HG03025 (cell line): ENCODE results near the gene AGR3.

ENCODE experiments used
- ATAC-seq: cut with Tn5 transposase; IDR thresholded peaks from one replicate; pipeline ENCODE4 v1.9.1; 2021; ENCODE audit warnings: mild to moderate bottlenecking, moderate library complexity; ENCODE audit not compliant: unreplicated experiment, low FRiP score

The AGR3 gene

DNA sequence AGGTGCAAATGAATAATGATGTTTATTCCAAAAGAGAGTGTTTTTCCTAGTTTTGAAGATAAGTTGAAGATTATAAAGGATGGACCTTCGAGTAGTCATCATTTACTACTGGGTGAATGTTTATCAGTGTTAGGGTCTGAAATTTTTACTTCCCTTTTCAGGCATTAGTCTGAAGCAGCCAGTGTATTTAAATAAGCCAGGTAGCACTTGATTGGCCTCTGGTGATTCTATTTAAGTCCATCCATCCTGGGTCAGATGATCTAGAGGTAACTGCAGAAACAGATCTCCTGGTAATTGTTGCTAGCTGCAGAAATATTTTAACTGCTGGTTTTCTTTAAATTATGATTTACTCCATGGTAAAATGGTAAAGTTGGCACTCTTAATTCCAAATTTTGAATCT is 42.9 kb downstream of the AGR3 start:
- no peak for ATAC-seq

DNA sequence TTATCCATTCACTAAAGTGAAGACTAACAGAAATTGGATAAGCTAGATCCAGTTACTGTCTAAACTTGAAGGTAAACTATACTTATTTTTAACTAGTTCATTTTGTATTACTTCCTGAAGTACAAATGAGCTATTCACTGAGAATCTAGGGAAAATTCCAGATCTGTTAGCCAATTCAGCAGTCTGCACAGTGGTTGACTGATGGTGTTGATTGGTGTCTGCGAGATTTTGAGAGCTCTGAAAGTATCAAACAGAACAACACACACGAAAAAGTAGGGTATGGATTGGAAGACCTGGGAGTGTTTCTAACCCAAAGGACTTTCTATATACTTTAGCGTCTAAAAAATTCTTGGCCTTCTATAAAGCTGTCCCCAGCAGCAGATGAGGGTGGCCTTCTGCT is 43.4 kb downstream of the AGR3 start:
- no peak for ATAC-seq

DNA sequence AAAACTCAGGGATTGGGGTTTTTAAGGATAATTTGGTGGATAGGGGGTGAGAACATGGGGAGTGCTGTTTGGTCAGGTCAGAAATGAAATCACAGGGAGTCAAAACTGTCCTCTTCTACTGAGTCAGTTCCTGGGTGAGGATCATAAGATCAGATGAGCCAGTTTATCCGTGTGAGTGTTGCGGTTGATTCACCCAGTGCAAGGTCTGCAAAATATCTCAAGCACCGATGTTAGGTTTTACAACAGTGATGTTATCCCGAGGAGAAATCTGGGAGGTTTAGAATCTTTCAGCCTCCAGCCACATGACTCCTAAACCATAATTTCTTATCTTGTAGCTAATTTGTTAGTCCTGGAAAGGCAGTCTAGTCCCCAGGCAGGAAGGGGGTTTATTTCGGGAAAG is 45.3 kb downstream of the AGR3 start:
- ATAC-seq: no peak

DNA sequence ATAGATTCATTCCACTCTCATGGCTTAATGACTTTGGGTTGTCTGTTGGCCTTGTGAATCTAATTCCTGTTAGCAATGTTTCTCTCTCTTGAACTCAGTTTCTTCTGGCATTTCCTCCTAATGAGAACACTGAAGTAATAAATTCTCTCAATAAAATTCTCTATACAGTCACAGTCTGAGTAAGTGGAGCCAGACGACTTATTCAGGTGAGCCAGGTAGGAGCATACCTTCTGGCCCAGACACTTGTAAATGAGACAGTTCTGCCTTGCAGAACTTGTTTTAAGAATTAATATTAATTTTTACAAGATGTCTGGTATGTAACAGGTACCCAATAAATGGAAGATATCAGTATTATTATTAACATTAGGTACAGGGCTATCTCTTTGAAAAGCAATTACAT is 48.4 kb downstream of the AGR3 start:
- no peak for ATAC-seq

DNA sequence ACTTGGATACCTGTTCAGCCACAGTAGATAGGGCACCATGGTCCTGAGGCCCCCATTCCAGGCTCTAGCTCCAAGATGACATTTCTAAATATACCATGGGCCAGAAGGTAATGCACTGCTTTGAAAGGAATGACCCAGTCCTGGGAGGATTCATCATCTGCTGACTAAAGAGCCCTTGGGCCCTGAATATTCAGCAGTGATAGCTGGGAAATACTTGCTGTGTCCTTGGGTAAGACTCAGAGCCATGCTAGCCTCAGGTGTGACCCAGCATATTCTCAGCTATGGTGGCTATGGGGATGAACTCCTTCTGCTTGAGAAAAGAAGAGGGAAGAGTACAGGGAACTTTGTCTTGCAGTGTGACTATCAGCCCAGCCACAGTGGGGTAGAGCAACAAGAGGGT is 55.7 kb downstream of the AGR3 start:
- ATAC-seq: no peak

DNA sequence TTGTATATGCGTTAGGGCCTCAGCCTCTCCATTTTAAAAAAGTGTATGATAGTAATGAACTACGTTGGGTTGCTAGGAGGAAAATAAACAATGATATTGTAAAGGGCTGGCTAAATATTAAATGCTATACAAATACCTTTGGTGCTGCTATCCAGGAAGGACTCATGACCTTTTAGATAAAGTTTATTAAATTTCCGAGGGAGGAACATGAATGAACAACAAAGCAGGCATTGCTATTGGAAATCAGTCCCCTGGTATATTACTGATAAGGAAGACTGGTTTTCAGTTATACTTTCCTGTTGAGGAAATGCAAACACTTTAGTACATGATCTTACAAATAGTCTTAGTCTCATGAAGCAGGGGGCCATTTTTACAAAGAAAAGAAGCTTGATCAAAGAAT is 59.8 kb downstream of the AGR3 start:
- ATAC-seq: no peak

DNA sequence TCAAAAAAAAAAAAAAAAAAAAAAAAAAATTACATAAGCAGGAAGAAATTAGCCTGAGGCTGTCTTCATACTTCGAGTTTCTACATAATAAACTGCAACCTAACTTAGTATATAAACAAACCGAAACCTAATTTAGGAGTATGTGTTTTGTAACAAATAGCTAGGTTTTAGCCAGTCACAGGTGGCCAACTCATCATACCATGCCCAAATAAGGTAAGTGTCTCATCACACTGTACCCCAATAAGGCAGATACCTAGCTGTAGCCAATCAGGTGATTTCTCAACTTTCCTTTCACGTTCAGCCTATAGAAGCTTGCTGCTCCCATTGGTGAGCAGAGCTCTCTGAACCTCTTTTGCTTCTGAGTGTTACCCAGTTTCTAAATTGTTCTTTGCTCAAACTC is 63.1 kb downstream of the AGR3 start:
- no peak for ATAC-seq

DNA sequence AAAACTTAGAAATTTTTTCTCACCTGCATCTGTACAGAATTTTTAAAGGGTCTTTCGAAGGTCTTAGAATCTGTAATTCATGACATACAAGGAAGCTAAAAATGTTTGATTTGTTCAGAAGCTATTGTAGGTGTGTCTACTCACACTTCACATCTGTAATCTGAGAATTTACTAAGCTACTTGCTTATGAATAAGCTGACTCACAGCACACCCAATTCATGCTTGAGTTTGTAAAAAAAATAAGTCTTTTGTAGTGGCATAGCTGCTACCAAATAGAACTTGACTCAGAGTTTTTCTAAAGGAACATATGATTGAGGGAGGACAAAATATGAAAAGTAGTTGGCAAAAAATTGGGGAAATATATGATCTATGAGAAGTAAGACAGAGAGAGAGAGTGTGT is 64.2 kb downstream of the AGR3 start:
- no peak for ATAC-seq

DNA sequence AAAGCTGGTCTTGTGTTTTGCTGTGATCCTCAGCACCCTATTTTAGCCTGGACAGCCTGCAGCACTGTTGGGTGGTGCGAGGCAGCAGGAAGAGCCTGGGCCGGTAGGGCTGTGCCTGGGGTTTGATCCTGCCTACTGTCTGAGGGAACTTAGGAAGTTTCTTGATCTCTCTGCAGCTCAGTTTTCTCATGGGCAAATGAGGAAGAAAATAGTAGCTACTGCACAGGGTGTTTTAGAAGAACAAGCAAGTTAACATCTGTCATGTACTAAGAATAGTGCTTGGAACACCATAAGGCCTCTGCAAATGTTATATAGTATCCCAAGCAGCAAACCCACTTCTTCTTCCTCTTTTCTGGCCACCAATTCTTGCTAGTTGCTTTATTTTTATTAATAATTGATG is 65.0 kb downstream of the AGR3 start:
- ATAC-seq: no peak

DNA sequence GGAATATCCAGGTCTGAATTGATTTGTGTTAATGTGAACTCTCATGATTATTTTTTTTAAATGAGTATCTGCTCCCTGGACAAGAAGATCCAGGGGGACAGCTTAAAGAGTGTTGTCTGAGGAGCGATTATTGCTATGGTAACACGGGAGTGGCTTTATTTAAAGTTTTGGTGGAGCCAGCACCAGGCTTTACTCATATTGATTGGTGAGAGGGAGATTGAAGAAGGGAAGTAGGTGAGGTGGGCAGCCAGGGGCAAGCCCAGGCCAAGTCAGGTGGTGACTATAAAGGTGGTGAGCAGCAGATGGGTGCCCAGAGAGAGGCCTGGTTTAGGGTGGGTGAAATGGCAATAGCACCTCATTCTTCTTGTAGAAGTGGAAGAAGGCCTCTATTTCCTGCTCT is 66.8 kb downstream of the AGR3 start:
- no peak for ATAC-seq

DNA sequence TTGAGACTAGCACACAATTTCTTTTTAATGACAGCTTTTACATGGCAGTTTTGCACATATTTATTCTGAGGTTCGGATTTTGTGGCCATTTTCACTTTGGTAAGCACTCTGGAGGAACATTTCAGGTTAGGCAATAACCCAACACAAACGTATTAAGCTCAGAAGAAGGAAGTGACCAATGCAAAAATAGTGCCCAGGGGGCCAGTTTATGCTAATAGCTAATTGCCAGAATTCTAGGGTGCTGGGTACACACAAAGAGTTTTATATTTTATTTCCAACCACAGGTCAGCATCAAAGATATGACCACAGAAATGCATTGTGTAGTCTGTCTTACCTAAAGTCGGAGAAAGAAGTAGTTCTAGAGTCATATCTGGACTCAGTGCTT is 68.6 kb downstream of the AGR3 start:
- no peak for ATAC-seq

DNA sequence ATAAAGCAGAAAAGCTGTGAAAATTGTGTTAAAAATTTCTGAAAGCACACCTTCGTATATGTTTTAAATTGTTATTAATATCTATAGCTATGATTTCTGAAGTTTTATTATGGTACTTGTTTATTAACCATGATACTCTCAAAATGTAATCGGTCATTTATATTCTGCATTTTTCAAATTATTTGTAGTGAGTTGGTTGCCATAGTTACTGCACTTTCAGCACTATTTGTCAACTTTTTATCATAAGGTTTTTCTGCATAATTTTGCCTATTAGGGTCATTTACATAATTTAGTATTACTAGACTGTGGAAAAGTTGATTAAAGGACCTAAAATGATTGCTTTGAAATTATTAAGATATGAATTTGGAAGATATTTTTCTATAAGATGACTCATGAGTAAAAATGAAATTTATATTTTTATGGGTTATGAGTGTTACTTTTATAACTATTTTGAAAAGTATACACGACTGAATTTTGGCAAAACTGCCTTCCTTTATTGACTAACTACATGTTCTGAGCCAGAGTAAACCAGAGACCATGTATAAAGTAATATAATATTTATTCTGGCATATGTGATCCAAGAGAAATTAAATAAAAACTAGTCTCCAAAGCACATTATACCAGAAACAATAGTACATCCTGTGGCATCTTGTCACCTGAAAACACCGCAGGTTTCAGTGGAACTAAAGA is 69.1 kb downstream of the AGR3 start:
- ATAC-seq: no peak

DNA sequence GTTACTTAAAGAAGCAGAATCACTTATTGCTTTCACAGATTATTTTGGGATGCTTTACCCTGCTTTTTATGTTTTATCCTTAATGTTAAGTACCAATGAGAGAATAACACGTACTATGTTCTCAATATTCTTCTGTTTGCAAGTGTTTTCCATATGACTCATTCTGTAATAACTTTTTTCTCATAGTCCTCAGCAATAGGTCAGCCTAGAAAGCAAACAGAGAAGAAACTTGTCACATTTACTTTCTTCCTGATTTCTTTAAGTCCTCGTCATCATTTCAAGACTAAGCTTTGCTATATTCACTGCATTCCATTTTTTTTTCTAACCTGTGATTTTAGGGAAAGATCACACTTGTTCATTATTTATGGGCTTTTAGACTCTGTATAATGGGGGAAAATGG is 70.2 kb downstream of the AGR3 start:
- no peak for ATAC-seq

DNA sequence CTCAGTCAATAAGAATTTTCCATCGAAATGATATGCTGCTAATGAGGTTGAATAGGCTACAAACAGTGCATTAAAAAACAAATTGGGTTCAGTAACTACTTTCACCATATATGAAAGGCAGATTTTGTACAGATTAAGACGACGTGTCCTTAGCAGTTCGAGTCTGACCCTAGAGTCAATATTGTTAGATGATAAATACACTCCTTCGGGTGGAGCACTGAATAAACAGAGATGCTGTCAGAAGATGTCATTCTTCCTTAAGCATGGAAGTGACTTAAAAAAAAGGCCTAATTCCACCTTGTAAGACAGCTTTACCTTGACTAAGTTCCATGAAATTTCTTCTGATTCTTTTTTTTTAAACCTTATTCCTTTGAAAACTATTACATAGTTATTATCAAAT is 71.2 kb downstream of the AGR3 start:
- no peak for ATAC-seq

DNA sequence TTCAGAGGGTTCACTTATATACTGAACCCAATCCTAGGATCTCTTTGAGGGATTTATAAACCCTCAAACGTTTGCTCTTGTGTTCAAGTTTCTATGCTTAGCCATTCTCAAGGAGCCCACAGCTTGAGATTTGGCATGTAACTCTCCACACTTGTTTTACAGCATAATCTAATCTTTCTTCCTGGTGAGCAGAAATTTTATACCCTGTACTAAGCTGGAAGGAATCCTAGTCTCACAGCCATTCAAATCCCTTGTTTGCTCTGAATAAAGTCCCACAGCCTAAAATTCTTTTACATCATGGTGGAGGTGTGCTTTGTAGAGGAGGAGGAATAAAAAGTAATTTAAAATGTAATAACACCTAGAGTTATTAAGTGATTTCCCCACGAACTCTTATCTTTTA is 71.7 kb downstream of the AGR3 start:
- ATAC-seq: no peak
